NT2/D1 (cell line): ENCODE results near the gene CYP3A7.
"Not testable (repeated sequence)": the region's sequence is repeated elsewhere in the genome, so short reads cannot be mapped to it uniquely, and the experiment has no call there.

Experiments
- DNase-seq: peaks from one replicate; pipeline ENCODE4 v3.0.0-alpha.2; 2011; ENCODE audit warnings: low read depth, low spot score
- H3K27me3 ChIP-seq: 2 replicates; pipeline ENCODE4 v1.6.0; 2011; ENCODE audit warnings: mild to moderate bottlenecking; ENCODE audit not compliant: insufficient read length, insufficient read depth
- H3K36me3 ChIP-seq: 2 replicates; pipeline ENCODE4 v1.6.1; 2011; ENCODE audit warnings: mild to moderate bottlenecking, low read length, mixed read lengths; ENCODE audit not compliant: insufficient read depth, insufficient read length
- H3K4me1 ChIP-seq: 2 replicates; pipeline ENCODE4 v1.5.1; 2011; ENCODE audit not compliant: insufficient read depth, insufficient read length
- H3K4me3 ChIP-seq: 2 replicates; pipeline ENCODE4 v1.5.1; 2011; ENCODE audit warnings: low read depth; ENCODE audit not compliant: insufficient read length
- H3K9ac ChIP-seq: 2 replicates; pipeline ENCODE4 v1.6.0; 2011; ENCODE audit warnings: low read depth; ENCODE audit not compliant: insufficient read length
- H3K9me3 ChIP-seq: 2 replicates; pipeline ENCODE4 v1.5.1; 2011; ENCODE audit warnings: mild to moderate bottlenecking, low read length; ENCODE audit not compliant: insufficient read depth
- SUZ12 ChIP-seq: IDR thresholded peaks from 2 replicates; pipeline ENCODE4 v1.6.1; 2011; ENCODE audit not compliant: insufficient read length, insufficient read depth; ENCODE audit errors: extremely low read depth
- YY1 ChIP-seq: IDR thresholded peaks from 2 replicates; pipeline ENCODE4 v1.6.1; 2011; ENCODE audit not compliant: insufficient read length, insufficient read depth
- ZNF274 ChIP-seq: IDR thresholded peaks from 2 replicates; pipeline ENCODE4 v1.6.1; 2011; ENCODE audit warnings: mild to moderate bottlenecking, low read depth, low read length

Gene CYP3A7

GRCh38 chr7:99772565-99772964 is 37.6 kb upstream of the CYP3A7 start:
- Histone ChIP-seq H3K9ac (no peak overlapping the region), H3K4me1 (no peaks in the 10 kb centered on the region), H3K4me3 (no peak overlapping the region), H3K36me3 (no peaks in the 10 kb centered on the region), H3K9me3 (peaks cover 6% of the 10 kb centered on the region; the same call in 1 of the 2 replicates), H3K27me3 (no peaks in the 10 kb centered on the region)
- TF ChIP-seq SUZ12 (no peak), YY1 (no peak), ZNF274 (no peak)
- DNase-seq: no peak

DNA sequence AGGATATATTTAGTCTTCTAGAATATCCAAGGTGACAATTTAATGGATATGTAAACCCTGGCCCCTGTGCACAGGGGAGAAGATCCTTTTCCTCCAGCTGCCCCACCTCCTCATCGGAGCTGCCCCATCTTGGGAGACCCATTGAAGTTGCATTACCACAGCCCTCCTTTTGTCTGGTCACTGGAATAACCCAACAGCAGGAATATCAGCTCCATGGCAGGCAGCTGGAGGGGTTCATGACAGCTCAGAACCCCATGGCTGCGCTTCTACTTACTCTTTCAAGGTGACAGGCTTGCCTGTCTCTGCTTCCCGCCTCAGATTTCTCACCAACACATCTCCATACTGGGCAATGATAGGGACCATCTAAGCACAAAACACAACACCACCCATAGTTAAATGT is 34.5 kb upstream of the CYP3A7 start:
- not testable (repeated sequence) for H3K27me3 ChIP-seq, H3K9me3 ChIP-seq, H3K36me3 ChIP-seq, H3K4me3 ChIP-seq, DNase-seq, H3K9ac ChIP-seq, H3K4me1 ChIP-seq

DNA sequence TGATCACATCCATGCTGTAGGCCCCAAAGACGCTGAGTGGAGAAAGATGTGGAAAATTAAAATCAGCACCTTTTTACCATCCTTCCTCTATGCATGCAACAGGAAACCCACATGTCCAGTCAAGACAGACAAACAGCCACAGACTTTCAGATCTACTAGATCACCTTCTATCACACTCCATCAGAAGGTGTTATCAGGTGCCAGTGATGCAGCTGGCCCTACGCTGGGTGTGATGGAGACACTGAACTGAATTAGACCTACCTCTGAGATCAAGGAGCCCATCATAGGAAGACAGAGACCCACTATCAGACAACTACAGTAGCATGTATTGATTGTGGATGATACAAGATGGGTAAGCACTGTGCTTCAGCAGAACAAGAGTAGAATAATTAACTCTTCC is 33.5 kb upstream of the CYP3A7 start:
- Histone ChIP-seq H3K4me1 (no peaks in the 10 kb centered on the region), H3K36me3 (no peaks in the 10 kb centered on the region), H3K4me3 (no peak overlapping the region), H3K9me3 (peaks cover 6% of the 10 kb centered on the region; the same call in 1 of the 2 replicates), H3K27me3 (no peaks in the 10 kb centered on the region), H3K9ac (no peak overlapping the region)
- no peak for TF ChIP-seq ZNF274
- TF ChIP-seq SUZ12: no peak
- TF ChIP-seq YY1: no peak
- DNase-seq: no peak

GRCh38 chr7:99767662-99768061 is 32.7 kb upstream of the CYP3A7 start:
- TF ChIP-seq ZNF274 (no peak), SUZ12 (no peak), YY1 (no peak)
- Histone ChIP-seq H3K9ac (no peak overlapping the region), H3K27me3 (no peaks in the 10 kb centered on the region), H3K4me1 (no peaks in the 10 kb centered on the region), H3K9me3 (peaks cover 6% of the 10 kb centered on the region; the same call in 1 of the 2 replicates), H3K4me3 (no peak overlapping the region), H3K36me3 (no peaks in the 10 kb centered on the region)
- DNase-seq: no peak

- H3K9me3 ChIP-seq: peaks cover 5% of the 10 kb centered on the region; the same call in 1 of the 2 replicates
- DNase-seq: no peak
- H3K27me3 ChIP-seq: no peaks in the 10 kb centered on the region
- no peak overlapping the region for H3K4me3 ChIP-seq
- no peak overlapping the region for H3K9ac ChIP-seq
- TF ChIP-seq ZNF274: no peak
- TF ChIP-seq SUZ12: no peak
- no peak for TF ChIP-seq YY1
- H3K36me3 ChIP-seq: no peaks in the 10 kb centered on the region
- H3K4me1 ChIP-seq: no peaks in the 10 kb centered on the region
Observed at GRCh38 chr7:99766484-99767099, 31.6 kb upstream of the CYP3A7 start.

DNA sequence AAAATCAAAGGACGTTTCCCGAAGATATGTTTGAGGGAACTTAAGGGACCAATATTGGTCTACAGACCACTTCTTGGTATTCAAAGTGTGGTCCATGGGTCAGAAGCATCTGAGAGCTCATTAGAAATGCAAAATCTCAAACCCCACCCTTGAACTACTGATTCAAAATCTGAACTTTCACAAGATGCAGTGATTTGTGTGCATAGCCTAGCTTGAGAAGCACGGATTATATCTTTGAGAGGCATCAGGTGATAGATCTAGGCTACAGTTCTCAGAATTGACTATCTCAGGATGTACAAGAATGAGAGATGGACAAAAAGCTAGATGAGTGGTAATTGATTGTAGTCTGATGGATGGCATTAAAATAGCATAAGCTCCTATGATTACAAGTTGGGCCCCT is 29.5 kb upstream of the CYP3A7 start:
- no peaks in the 10 kb centered on the region for H3K36me3 ChIP-seq
- DNase-seq: no peak
- no peaks in the 10 kb centered on the region for H3K27me3 ChIP-seq
- no peaks in the 10 kb centered on the region for H3K9me3 ChIP-seq
- H3K9ac ChIP-seq: no peak overlapping the region
- no peak for TF ChIP-seq YY1
- TF ChIP-seq SUZ12: no peak
- no peak for TF ChIP-seq ZNF274
- H3K4me1 ChIP-seq: no peaks in the 10 kb centered on the region
- H3K4me3 ChIP-seq: no peak overlapping the region

GRCh38 chr7:99762680-99763327 is 27.8 kb upstream of the CYP3A7 start:
- H3K27me3 ChIP-seq: no peaks in the 10 kb centered on the region
- DNase-seq: no peak
- no peak overlapping the region for H3K9ac ChIP-seq

More at GRCh38 chr7:99762680-99763327, 27.8 kb upstream of the CYP3A7 start:
- Histone ChIP-seq H3K9me3 (no peaks in the 10 kb centered on the region), H3K4me1 (no peaks in the 10 kb centered on the region), H3K36me3 (no peaks in the 10 kb centered on the region), H3K4me3 (no peak overlapping the region)
- TF ChIP-seq SUZ12: no peak
- no peak for TF ChIP-seq YY1
- no peak for TF ChIP-seq ZNF274
